WTC11 (cell line): Measurements from ENCODE around the gene LIN28B.

Source experiments
- CREB1 ChIP-seq: sonication (generic); formaldehyde crosslinking; IDR thresholded peaks from 2 replicates; pipeline ENCODE4 v1.8.0; 2023; ENCODE audit warnings: mild to moderate bottlenecking, missing genetic modification reagents
- CREM ChIP-seq: sonication (generic); formaldehyde crosslinking; IDR thresholded peaks from 2 replicates; pipeline ENCODE4 v1.8.1; 2022; ENCODE audit warnings: mild to moderate bottlenecking, missing genetic modification reagents, moderate library complexity
- FOXP1 ChIP-seq: sonication (generic); formaldehyde crosslinking; IDR thresholded peaks from 2 replicates; pipeline ENCODE4 v1.8.0; 2022; ENCODE audit warnings: missing genetic modification reagents, mild to moderate bottlenecking, moderate library complexity, borderline replicate concordance
- KAT7 ChIP-seq: sonication (generic); formaldehyde crosslinking; IDR thresholded peaks from 2 replicates; pipeline ENCODE4 v1.8.1; 2023; ENCODE audit warnings: missing genetic modification reagents, mild to moderate bottlenecking, borderline replicate concordance
- TEAD1 ChIP-seq: sonication (generic); formaldehyde crosslinking; IDR thresholded peaks from 2 replicates; pipeline ENCODE4 v1.8.0; 2022; ENCODE audit warnings: mild to moderate bottlenecking, missing genetic modification reagents
- TEAD4 ChIP-seq: sonication (generic); formaldehyde crosslinking; IDR thresholded peaks from 2 replicates; pipeline ENCODE4 v1.8.0; 2022; ENCODE audit warnings: mild to moderate bottlenecking, missing genetic modification reagents
- ZNF263 ChIP-seq: sonication (generic); formaldehyde crosslinking; IDR thresholded peaks from 2 replicates; pipeline ENCODE4 v1.8.1; 2022; ENCODE audit warnings: low read depth, mild to moderate bottlenecking, moderate library complexity, missing genetic modification reagents
- TF ChIP-seq, protein P1 (sequence below): sonication (generic); formaldehyde crosslinking; IDR thresholded peaks from 2 replicates; pipeline ENCODE4 v1.8.1; 2023; ENCODE audit warnings: mild to moderate bottlenecking, missing genetic modification reagents, moderate library complexity
- TF ChIP-seq, protein P2 (sequence below): fragments of 200-600 bp; IDR thresholded peaks from 2 replicates; pipeline ENCODE4 v1.8.0; 2022; ENCODE audit warnings: antibody characterized with exemption
- TF ChIP-seq, protein P3 (sequence below): sonication (generic); formaldehyde crosslinking; IDR thresholded peaks from 2 replicates; pipeline ENCODE4 v1.8.0; 2022; ENCODE audit warnings: mild to moderate bottlenecking, missing genetic modification reagents
- TF ChIP-seq, protein P4 (sequence below): sonication (generic); formaldehyde crosslinking; IDR thresholded peaks from 2 replicates; pipeline ENCODE4 v1.8.0; 2022; ENCODE audit warnings: mild to moderate bottlenecking, missing genetic modification reagents

DNA sequence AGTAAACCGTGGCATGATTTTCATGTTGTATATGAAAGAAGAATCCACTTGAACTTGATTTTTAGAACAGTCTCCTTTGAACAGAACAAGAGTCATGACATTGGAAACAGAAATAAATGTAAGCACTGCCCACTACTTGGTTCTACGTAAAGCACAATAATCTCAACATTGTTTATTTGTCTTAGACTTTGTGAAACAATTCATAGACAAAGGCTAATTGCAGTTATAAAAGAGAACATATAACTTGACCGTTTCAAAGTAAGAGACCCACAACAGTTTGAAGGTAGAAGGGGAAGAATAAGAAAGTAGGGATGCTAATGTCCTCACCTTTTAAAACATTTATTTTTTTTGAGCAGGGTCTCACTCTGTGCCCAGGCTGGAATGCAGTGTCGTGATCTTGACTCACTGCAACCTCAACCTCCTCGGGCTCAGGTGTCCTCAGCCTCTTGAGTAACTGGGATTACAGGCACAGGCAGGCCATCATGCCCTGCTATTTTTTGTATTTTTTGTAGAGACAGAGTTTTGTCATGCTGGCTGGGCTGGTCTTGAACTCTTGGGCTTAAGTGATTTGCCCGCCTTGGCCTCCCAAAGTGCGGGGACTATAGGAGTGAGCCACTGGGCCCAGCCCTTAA, 151.8 kb downstream of the LIN28B start:
- TF ChIP-seq, protein P1, sequence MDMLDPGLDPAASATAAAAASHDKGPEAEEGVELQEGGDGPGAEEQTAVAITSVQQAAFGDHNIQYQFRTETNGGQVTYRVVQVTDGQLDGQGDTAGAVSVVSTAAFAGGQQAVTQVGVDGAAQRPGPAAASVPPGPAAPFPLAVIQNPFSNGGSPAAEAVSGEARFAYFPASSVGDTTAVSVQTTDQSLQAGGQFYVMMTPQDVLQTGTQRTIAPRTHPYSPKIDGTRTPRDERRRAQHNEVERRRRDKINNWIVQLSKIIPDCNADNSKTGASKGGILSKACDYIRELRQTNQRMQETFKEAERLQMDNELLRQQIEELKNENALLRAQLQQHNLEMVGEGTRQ (CRISPR knock-in tag), result no peak
- no peak for TF ChIP-seq TEAD1 (CRISPR knock-in tag)
- TF ChIP-seq ZNF263 (CRISPR knock-in tag), result no peak
- TF ChIP-seq, protein P2, sequence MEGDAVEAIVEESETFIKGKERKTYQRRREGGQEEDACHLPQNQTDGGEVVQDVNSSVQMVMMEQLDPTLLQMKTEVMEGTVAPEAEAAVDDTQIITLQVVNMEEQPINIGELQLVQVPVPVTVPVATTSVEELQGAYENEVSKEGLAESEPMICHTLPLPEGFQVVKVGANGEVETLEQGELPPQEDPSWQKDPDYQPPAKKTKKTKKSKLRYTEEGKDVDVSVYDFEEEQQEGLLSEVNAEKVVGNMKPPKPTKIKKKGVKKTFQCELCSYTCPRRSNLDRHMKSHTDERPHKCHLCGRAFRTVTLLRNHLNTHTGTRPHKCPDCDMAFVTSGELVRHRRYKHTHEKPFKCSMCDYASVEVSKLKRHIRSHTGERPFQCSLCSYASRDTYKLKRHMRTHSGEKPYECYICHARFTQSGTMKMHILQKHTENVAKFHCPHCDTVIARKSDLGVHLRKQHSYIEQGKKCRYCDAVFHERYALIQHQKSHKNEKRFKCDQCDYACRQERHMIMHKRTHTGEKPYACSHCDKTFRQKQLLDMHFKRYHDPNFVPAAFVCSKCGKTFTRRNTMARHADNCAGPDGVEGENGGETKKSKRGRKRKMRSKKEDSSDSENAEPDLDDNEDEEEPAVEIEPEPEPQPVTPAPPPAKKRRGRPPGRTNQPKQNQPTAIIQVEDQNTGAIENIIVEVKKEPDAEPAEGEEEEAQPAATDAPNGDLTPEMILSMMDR, result no peak
- TF ChIP-seq CREM (CRISPR knock-in tag), result no peak
- TF ChIP-seq, protein P3, sequence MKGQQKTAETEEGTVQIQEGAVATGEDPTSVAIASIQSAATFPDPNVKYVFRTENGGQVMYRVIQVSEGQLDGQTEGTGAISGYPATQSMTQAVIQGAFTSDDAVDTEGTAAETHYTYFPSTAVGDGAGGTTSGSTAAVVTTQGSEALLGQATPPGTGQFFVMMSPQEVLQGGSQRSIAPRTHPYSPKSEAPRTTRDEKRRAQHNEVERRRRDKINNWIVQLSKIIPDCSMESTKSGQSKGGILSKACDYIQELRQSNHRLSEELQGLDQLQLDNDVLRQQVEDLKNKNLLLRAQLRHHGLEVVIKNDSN, result no peak
- TF ChIP-seq FOXP1, result no peak
- TF ChIP-seq CREB1, result no peak
- no peak for TF ChIP-seq TEAD4
- TF ChIP-seq KAT7 (CRISPR knock-in tag), result no peak
- TF ChIP-seq, protein P4, sequence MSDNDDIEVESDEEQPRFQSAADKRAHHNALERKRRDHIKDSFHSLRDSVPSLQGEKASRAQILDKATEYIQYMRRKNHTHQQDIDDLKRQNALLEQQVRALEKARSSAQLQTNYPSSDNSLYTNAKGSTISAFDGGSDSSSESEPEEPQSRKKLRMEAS, result no peak
